H1 (cell line): ENCODE results near the gene TPM2. TPM values are rescaled to one million over a fixed set of nuclear protein-coding genes. Genes with fewer than 3 reads are reported as not detected.

Experiments
- CTCF ChIA-PET: fragments of 300-600 bp; sonication (Branson Sonifier 250); formaldehyde crosslinking; loops from one replicate; lab custom pipeline; 2021; ENCODE audit not compliant: partially characterized antibody; lab: Charles Lee
- POLR2A ChIA-PET: fragments of 300-600 bp; sonication (Branson Sonifier 250); formaldehyde crosslinking; loops from one replicate; lab custom pipeline; 2021; ENCODE audit warnings: inconsistent platforms; ENCODE audit not compliant: partially characterized antibody; lab: Charles Lee
- DNase-seq, 2 experiments: peaks; one replicate each; pipeline versions ENCODE4 v3.0.0 to v3.0.0-alpha.2; 2010 to 2022; ENCODE audit warnings: low spot score in 2 of 2, low read depth in 1 of 2, mixed read lengths in 1 of 2
- FAIRE-seq: peaks from 2 replicates; lab custom pipeline; 2011; peaks lifted over from hg19 to GRCh38; lab: Jason Lieb, UNC
- H2AFZ ChIP-seq: 2 replicates; pipeline ENCODE4 v1.8.1; 2012; ENCODE audit warnings: low read length, inconsistent platforms
- H2AK5ac ChIP-seq: 2 replicates; pipeline ENCODE4 v1.6.1; 2013; ENCODE audit warnings: low read depth, low read length
- H2BK120ac ChIP-seq: replicated peaks from 2 replicates; pipeline ENCODE3; 2013; ENCODE audit warnings: low read depth, low read length, inconsistent platforms
- H2BK12ac ChIP-seq: 2 replicates; pipeline ENCODE4 v1.6.1; 2013; ENCODE audit warnings: low read depth, low read length
- H2BK15ac ChIP-seq: 2 replicates; pipeline ENCODE4 v1.6.1; 2013; ENCODE audit warnings: low read length
- H2BK20ac ChIP-seq: 2 replicates; pipeline ENCODE4 v1.6.1; 2013; ENCODE audit warnings: low read length
- H2BK5ac ChIP-seq: 2 replicates; pipeline ENCODE4 v1.6.1; 2013; ENCODE audit warnings: low read depth, low read length
- H3K14ac ChIP-seq: 2 replicates; pipeline ENCODE4 v1.6.1; 2013; ENCODE audit warnings: inconsistent platforms; ENCODE audit not compliant: insufficient read length
- H3K18ac ChIP-seq: 2 replicates; pipeline ENCODE4 v1.6.1; 2013; ENCODE audit warnings: low read length; ENCODE audit errors: extremely low read depth
- H3K23ac ChIP-seq: 2 replicates; pipeline ENCODE4 v1.6.1; 2013; ENCODE audit warnings: inconsistent platforms; ENCODE audit not compliant: insufficient read length
- H3K23me2 ChIP-seq: 2 replicates; pipeline ENCODE4 v1.6.1; 2013; ENCODE audit warnings: low read depth, low read length
- H3K27ac ChIP-seq: 2 replicates; pipeline ENCODE4 v1.6.1; 2011; ENCODE audit warnings: low read depth, low read length, inconsistent platforms
- H3K27me3 ChIP-seq, 4 experiments: replicated peaks in 1 of 4; 1 replicate in 1 of 4; 2 replicates in 3 of 4; pipeline versions ENCODE4 v1.6.1 to v1.8.1; 2011 to 2013; ENCODE audit warnings: low read length in 3 of 4, mild to moderate bottlenecking in 3 of 4, inconsistent platforms in 2 of 4, mixed read lengths in 2 of 4, moderate library complexity in 1 of 4; ENCODE audit not compliant: control insufficient read depth in 3 of 4, insufficient read depth in 3 of 4; ENCODE audit errors: extremely low read depth in 1 of 4
- H3K36me3 ChIP-seq, 4 experiments: 2 replicates each; pipeline versions ENCODE4 v1.6.1 to v1.8.1; 2011 to 2013; ENCODE audit warnings: mild to moderate bottlenecking in 4 of 4, low read length in 3 of 4, moderate library complexity in 2 of 4, control low read depth in 1 of 4, inconsistent platforms in 1 of 4; ENCODE audit not compliant: insufficient read depth in 4 of 4, control insufficient read depth in 2 of 4
- H3K4ac ChIP-seq: replicated peaks from 2 replicates; pipeline ENCODE3; 2013; ENCODE audit warnings: low read length, low read depth, mixed read lengths, inconsistent platforms; ENCODE audit not compliant: insufficient read length
- H3K4me1 ChIP-seq, 4 experiments: replicated peaks in 1 of 4; 1 replicate in 1 of 4; 2 replicates in 3 of 4; pipeline versions ENCODE4 v1.6.1 to v1.8.1; 2011 to 2013; ENCODE audit warnings: low read length in 3 of 4, inconsistent platforms in 2 of 4, mixed read lengths in 1 of 4; ENCODE audit not compliant: insufficient read depth in 4 of 4, control insufficient read depth in 3 of 4
- H3K4me2 ChIP-seq, 2 experiments: 2 replicates each; pipeline versions ENCODE4 v1.6.1 to v1.8.1; 2011 to 2013; ENCODE audit warnings: low read depth in 2 of 2, low read length in 2 of 2, control low read depth in 1 of 2, inconsistent platforms in 1 of 2, mild to moderate bottlenecking in 1 of 2; ENCODE audit not compliant: insufficient read depth in 1 of 2
- H3K4me3 ChIP-seq, 4 experiments: fragments of 200-600, 300-600 bp in 1 of 4; sonication (generic), shearing (Covaris generic), sonication (Bioruptor Twin) in 1 of 4; 2 replicates each; pipeline versions ENCODE4 v1.5.1 to v1.8.1; 2011 to 2016; ENCODE audit warnings: low read length in 4 of 4, low read depth in 3 of 4, control low read depth in 2 of 4, inconsistent platforms in 2 of 4, mild to moderate bottlenecking in 2 of 4, mixed read lengths in 1 of 4, moderate library complexity in 1 of 4; ENCODE audit not compliant: insufficient read depth in 2 of 4; ENCODE audit errors: extremely low read depth in 1 of 4
- H3K56ac ChIP-seq: replicated peaks from 2 replicates; pipeline ENCODE3; 2013; ENCODE audit warnings: low read depth, mild to moderate bottlenecking, mixed read lengths, low read length, inconsistent platforms; ENCODE audit not compliant: insufficient read length
- H3K79me1 ChIP-seq: 2 replicates; pipeline ENCODE4 v1.6.1; 2013; ENCODE audit warnings: low read depth, low read length, control low read depth
- H3K79me2 ChIP-seq, 2 experiments: 2 replicates each; pipeline versions ENCODE4 v1.6.1 to v1.8.1; 2012 to 2013; ENCODE audit warnings: low read length in 2 of 2, mild to moderate bottlenecking in 2 of 2, inconsistent platforms in 1 of 2; ENCODE audit not compliant: insufficient read depth in 2 of 2, control insufficient read depth in 1 of 2
- H3K9ac ChIP-seq, 4 experiments: replicated peaks in 1 of 4; 1 replicate in 1 of 4; 2 replicates in 3 of 4; pipeline versions ENCODE4 v1.6.1 to v1.8.1; 2011 to 2013; ENCODE audit warnings: low read depth in 3 of 4, low read length in 3 of 4, control low read depth in 2 of 4, mild to moderate bottlenecking in 2 of 4, moderate library complexity in 2 of 4, inconsistent platforms in 1 of 4; ENCODE audit errors: extremely low read depth in 1 of 4
- H3K9me3 ChIP-seq, 2 experiments: 2 replicates each; pipeline versions ENCODE4 v1.6.1 to v1.8.1; 2012 to 2013; ENCODE audit warnings: mild to moderate bottlenecking in 2 of 2, moderate library complexity in 2 of 2, control low read depth in 1 of 2, inconsistent platforms in 1 of 2, low read depth in 1 of 2, low read length in 1 of 2, mixed read lengths in 1 of 2; ENCODE audit not compliant: insufficient read depth in 2 of 2
- H4K20me1 ChIP-seq, 2 experiments: replicated peaks in 1 of 2; 2 replicates each; pipeline versions ENCODE3 to v1.8.1; 2011 to 2013; ENCODE audit warnings: inconsistent platforms in 2 of 2, low read length in 2 of 2, mild to moderate bottlenecking in 1 of 2; ENCODE audit not compliant: insufficient read depth in 2 of 2, control insufficient read depth in 1 of 2
- H4K5ac ChIP-seq: 2 replicates; pipeline ENCODE4 v1.6.1; 2013; ENCODE audit warnings: low read length, low read depth, mixed read lengths, inconsistent platforms; ENCODE audit not compliant: insufficient read length
- H4K8ac ChIP-seq: 2 replicates; pipeline ENCODE4 v1.8.0; 2013; ENCODE audit warnings: mild to moderate bottlenecking, moderate library complexity, low read length, inconsistent platforms; ENCODE audit not compliant: insufficient read depth; ENCODE audit errors: extremely low read depth
- H4K91ac ChIP-seq: replicated peaks from 2 replicates; pipeline ENCODE3; 2013; ENCODE audit warnings: low read length, mixed read lengths, inconsistent platforms; ENCODE audit not compliant: insufficient read length
- BACH1 ChIP-seq: IDR thresholded peaks from 2 replicates; pipeline ENCODE4 v1.6.1; 2012; ENCODE audit warnings: low read length, improper control_type of control experiment
- CBX8 ChIP-seq: fragments of 300-800, 300-1000 bp; sonication (generic); IDR thresholded peaks from 2 replicates; pipeline ENCODE4 v1.7.1; 2016; ENCODE audit warnings: low read depth, low read length, borderline replicate concordance
- JUND ChIP-seq: IDR thresholded peaks from 2 replicates; pipeline ENCODE4 v1.6.1; 2011; ENCODE audit warnings: mild to moderate bottlenecking, improper control_type of control experiment, low read length
- POLR2AphosphoS5 ChIP-seq: IDR thresholded peaks from 2 replicates; pipeline ENCODE4 v1.6.1; 2011; ENCODE audit warnings: low read depth, low read length
- POU5F1 ChIP-seq: IDR thresholded peaks from 2 replicates; pipeline ENCODE4 v1.6.1; 2011; ENCODE audit warnings: low read depth, mild to moderate bottlenecking, low read length, moderate library complexity
- SP1 ChIP-seq: IDR thresholded peaks from 2 replicates; pipeline ENCODE4 v1.6.1; 2011; ENCODE audit warnings: low read depth, low read length
- SP4 ChIP-seq: IDR thresholded peaks from 2 replicates; pipeline ENCODE4 v1.6.1; 2012; ENCODE audit warnings: low read length, inconsistent platforms
- microRNA-seq, 2 experiments: library from miRNA; unstranded; fragments of <30 nt; microRNA quantifications; one replicate each; pipeline versions ENCODE4 to v1.2.0, GENCODE V29; 2016 to 2020; ENCODE audit warnings: borderline microRNAs expressed in 2 of 2, borderline number of aligned reads in 2 of 2, borderline replicate concordance in 1 of 2
- polyA plus RNA-seq, 7 experiments: library from polyadenylated mRNA; depleted of rRNA in 3 of 7; stranded (reverse) in 5 of 7; unstranded in 2 of 7; fragments of >200 nt in 5 of 7; fragments of 200-250 nt in 2 of 7; gene quantifications; 1 replicate in 5 of 7; 2 replicates in 1 of 7; 4 replicates in 1 of 7; pipeline versions ENCODE4 v1.2.1 to v1.2.3, GENCODE V29; 2011 to 2013; ENCODE audit warnings: missing spikeins in 2 of 7, mixed read lengths in 2 of 7
- small RNA-seq: library from polyadenylated mRNA; stranded (forward); fragments of <200 nt; extraction: miRNeasy Mini kit (QIAGEN cat#:217004); gene quantifications from one replicate; pipeline ENCODE3, GENCODE V24; 2013; ENCODE audit not compliant: insufficient read depth
- total RNA-seq: library from RNA; stranded (reverse); fragmentation: NEBNext Ultra II Directional; extraction: Animal tissue kit (Norgen Biotek cat#: 25700); gene quantifications from 2 replicates; pipeline ENCODE4 v1.2.1, GENCODE V29; 2021

Gene TPM2
- total and polyA plus RNA-seq, 2 of the 8 experiments (the other 6 are each of a cell fraction or from before 2014, with no cell fraction given) = 62.5 to 181 TPM

GRCh38 chr9:35635730-35636129 is 54.0 kb downstream of the TPM2 start:
- POLR2A ChIA-PET = no interaction called here
- no peaks in the 10 kb centered on the region for H3K79me2 ChIP-seq
- FAIRE-seq (no peak), DNase-seq (no peak)
- H3K36me3 ChIP-seq = no peaks in the 10 kb centered on the region
- no peaks in the 10 kb centered on the region for H4K20me1 ChIP-seq
- H3K4ac ChIP-seq = no peak overlapping the region
- H3K4me3 ChIP-seq = no peak overlapping the region
- no peak overlapping the region for H3K14ac ChIP-seq
- no peak overlapping the region for H2BK120ac ChIP-seq
- no peak overlapping the region for H4K8ac ChIP-seq
- no peak overlapping the region for H3K4me2 ChIP-seq
- H2BK15ac ChIP-seq = no peak overlapping the region
- TF ChIP-seq SP4 = no peak
- no peak for TF ChIP-seq JUND
- no peak for TF ChIP-seq BACH1
- TF ChIP-seq CBX8 = no peak
- no peak for TF ChIP-seq POU5F1
- no peak for TF ChIP-seq POLR2AphosphoS5
- no peak for TF ChIP-seq SP1
- no peaks in the 10 kb centered on the region for H3K23me2 ChIP-seq
- no peak overlapping the region for H3K18ac ChIP-seq
- no peak overlapping the region for H2AK5ac ChIP-seq
- H4K5ac ChIP-seq = no peak overlapping the region
- H3K4me1 ChIP-seq = no peaks in the 10 kb centered on the region
- peaks cover 0 to 2% of the 10 kb centered on the region in 2 experiments; a peak in 1 of 4 replicates for H3K9me3 ChIP-seq
- H2BK12ac ChIP-seq = no peak overlapping the region
- no peak overlapping the region for H2BK20ac ChIP-seq
- H3K79me1 ChIP-seq = no peaks in the 10 kb centered on the region
- no peaks in the 10 kb centered on the region for H3K27me3 ChIP-seq
- CTCF ChIA-PET = interaction anchor here (0.7 to 1.9 kb wide), 3 partner anchors 11 to 24 kb away, joined by 3 to 5 read pairs (median 5); no protein-coding TSS in a partner anchor
- H2AFZ ChIP-seq = no peak overlapping the region
- H3K56ac ChIP-seq = no peak overlapping the region
- H3K27ac ChIP-seq = no peak overlapping the region
- no peak overlapping the region for H2BK5ac ChIP-seq
- no peak overlapping the region for H4K91ac ChIP-seq
- no peak overlapping the region for H3K9ac ChIP-seq
- no peak overlapping the region for H3K23ac ChIP-seq

Small RNA genes within 50 kb of the gene (microRNA-seq; reads per million reads assigned to microRNA genes)
- gene MIR6852 (0 to 0.23 reads per million in 2 experiments), gene MIR6853 (0 reads per million in 2 experiments)

Small RNA genes within 50 kb of the gene (small RNA-seq; reads per million reads assigned to genes)
- gene MIR6853 (0.51 reads per million), gene RMRP (not detected), gene RN7SL22P (not detected)

Other genes starting within 250 kb of the TPM2 start
- gene RUSC2, start 199.8 kb downstream of the TPM2 start, total RNA-seq = 6.8 and 7.9 TPM in 2 replicates
- 4.2 and 5.7 TPM in 2 replicates for gene RUSC2, start 199.8 kb downstream of the TPM2 start, polyA plus RNA-seq (2011; rRNA removed)
- gene TESK1, start 84.7 kb downstream of the TPM2 start, total RNA-seq = 13.9 and 17.5 TPM in 2 replicates
- gene TESK1, start 84.7 kb downstream of the TPM2 start, polyA plus RNA-seq (2011; rRNA removed) = 13.5 and 19.2 TPM in 2 replicates
- 4.0 and 4.5 TPM in 2 replicates for gene CD72, start 71.5 kb downstream of the TPM2 start, total RNA-seq
- 4.5 and 4.9 TPM in 2 replicates for gene CD72, start 71.5 kb downstream of the TPM2 start, polyA plus RNA-seq (2011; rRNA removed)
- gene SIT1, start 39.0 kb downstream of the TPM2 start, total RNA-seq = 7.8 and 8.2 TPM in 2 replicates
- gene SIT1, start 39.0 kb downstream of the TPM2 start, polyA plus RNA-seq (2011; rRNA removed) = 11.4 and 12.8 TPM in 2 replicates
- 14,987 and 16,528 TPM in 2 replicates for gene RMRP, start 31.9 kb downstream of the TPM2 start, total RNA-seq
- 105 and 169 TPM in 2 replicates for gene RMRP, start 31.9 kb downstream of the TPM2 start, polyA plus RNA-seq (2011; rRNA removed)
- gene CCDC107, start 31.6 kb downstream of the TPM2 start, total RNA-seq = 9.0 and 10.5 TPM in 2 replicates
- gene CCDC107, start 31.6 kb downstream of the TPM2 start, polyA plus RNA-seq (2011; rRNA removed) = 8.2 and 8.6 TPM in 2 replicates
- gene ARHGEF39, start 24.7 kb downstream of the TPM2 start, total RNA-seq = 17.5 and 18.6 TPM in 2 replicates
- 15.9 and 18.7 TPM in 2 replicates for gene ARHGEF39, start 24.7 kb downstream of the TPM2 start, polyA plus RNA-seq (2011; rRNA removed)
- 1.3 and 1.4 TPM in 2 replicates for gene CA9, start 16.0 kb downstream of the TPM2 start, total RNA-seq
- gene CA9, start 16.0 kb downstream of the TPM2 start, polyA plus RNA-seq (2011; rRNA removed) = 1.8 and 2.4 TPM in 2 replicates
- gene TLN1, start 42.3 kb upstream of the TPM2 start, total RNA-seq = 87.9 and 90.1 TPM in 2 replicates
- gene TLN1, start 42.3 kb upstream of the TPM2 start, polyA plus RNA-seq (2011; rRNA removed) = 28.1 and 42.4 TPM in 2 replicates
- 24.4 and 26.5 TPM in 2 replicates for gene CREB3, start 42.7 kb upstream of the TPM2 start, total RNA-seq
- 25.7 and 29.1 TPM in 2 replicates for gene CREB3, start 42.7 kb upstream of the TPM2 start, polyA plus RNA-seq (2011; rRNA removed)
- gene GBA2, start 59.3 kb upstream of the TPM2 start, total RNA-seq = 69.1 and 71.9 TPM in 2 replicates
- gene GBA2, start 59.3 kb upstream of the TPM2 start, polyA plus RNA-seq (2011; rRNA removed) = 64.2 and 81.4 TPM in 2 replicates
- gene RGP1, start 59.4 kb upstream of the TPM2 start, total RNA-seq = 21.8 and 22.7 TPM in 2 replicates
- gene RGP1, start 59.4 kb upstream of the TPM2 start, polyA plus RNA-seq (2011; rRNA removed) = 11.8 and 13.9 TPM in 2 replicates
- not detected in 2 replicates for gene MSMP, start 64.4 kb upstream of the TPM2 start, total RNA-seq
- gene MSMP, start 64.4 kb upstream of the TPM2 start, polyA plus RNA-seq (2011; rRNA removed) = 0.53 and 1.3 TPM in 2 replicates
- gene NPR2, start 101.7 kb upstream of the TPM2 start, total RNA-seq = 11.0 and 14.3 TPM in 2 replicates
- gene NPR2, start 101.7 kb upstream of the TPM2 start, polyA plus RNA-seq (2011; rRNA removed) = 13.7 and 17.0 TPM in 2 replicates
- gene SPAG8, start 122.3 kb upstream of the TPM2 start, total RNA-seq = 0.37 and 0.55 TPM in 2 replicates
- gene SPAG8, start 122.3 kb upstream of the TPM2 start, polyA plus RNA-seq (2011; rRNA removed) = 0.31 and 0.44 TPM in 2 replicates
- 32.1 and 34.8 TPM in 2 replicates for gene HINT2, start 125.1 kb upstream of the TPM2 start, total RNA-seq
- 51.2 and 62.1 TPM in 2 replicates for gene HINT2, start 125.1 kb upstream of the TPM2 start, polyA plus RNA-seq (2011; rRNA removed)
- not detected in 2 replicates for gene FAM221B, start 138.8 kb upstream of the TPM2 start, total RNA-seq
- 0.03 TPM in 1 of 2 replicates, not detected in the other for gene FAM221B, start 138.8 kb upstream of the TPM2 start, polyA plus RNA-seq (2011; rRNA removed)
- 5.7 and 7.5 TPM in 2 replicates for gene TMEM8B, start 139.3 kb upstream of the TPM2 start, total RNA-seq
- 10.4 and 12.2 TPM in 2 replicates for gene TMEM8B, start 139.3 kb upstream of the TPM2 start, polyA plus RNA-seq (2011; rRNA removed)
- not detected in 2 replicates for gene OR13J1, start 180.5 kb upstream of the TPM2 start, total RNA-seq
- not detected in 2 replicates for gene OR13J1, start 180.5 kb upstream of the TPM2 start, polyA plus RNA-seq (2011; rRNA removed)
- not detected in 2 replicates for gene HRCT1, start 216.3 kb upstream of the TPM2 start, total RNA-seq
- gene HRCT1, start 216.3 kb upstream of the TPM2 start, polyA plus RNA-seq (2011; rRNA removed) = not detected in 2 replicates
- not detected in 2 replicates for gene SPAAR, start 219.6 kb upstream of the TPM2 start, total RNA-seq
- 0.27 and 0.33 TPM in 2 replicates for gene SPAAR, start 219.6 kb upstream of the TPM2 start, polyA plus RNA-seq (2011; rRNA removed)